ENCODE data around the gene MAML3.

The MAML3 gene

DNA sequence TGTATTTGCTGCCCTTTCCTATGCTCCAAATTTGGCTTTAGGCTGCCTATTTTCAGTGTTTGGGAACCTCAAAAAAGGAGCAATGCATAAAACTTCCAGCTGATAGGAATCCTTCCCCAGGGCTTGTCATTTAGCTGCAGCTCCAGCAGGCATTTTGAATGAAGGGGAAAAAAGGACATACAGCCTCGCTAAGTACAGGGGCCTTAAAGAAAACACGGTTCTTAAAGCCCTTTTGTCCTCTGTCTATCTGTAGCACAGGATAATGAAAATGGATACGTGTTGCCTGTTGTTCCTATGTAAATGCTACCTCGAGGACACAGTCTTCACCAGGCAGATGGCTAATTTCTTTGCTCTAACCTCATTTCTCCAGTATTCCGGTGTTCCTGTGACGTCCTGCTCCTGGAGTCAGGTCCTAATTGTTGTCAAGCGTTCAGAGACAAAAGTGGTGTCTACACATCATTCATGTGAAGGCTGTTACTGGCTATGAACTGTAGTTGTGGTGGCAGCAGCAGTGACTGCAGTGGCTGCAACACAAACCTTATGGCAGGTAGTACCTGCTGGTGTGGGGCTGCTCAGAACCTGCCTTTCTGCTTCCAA, 371.0 kb downstream of the MAML3 start:
- Histone ChIP-seq H3K36me3 (ENCODE audit: control insufficient read depth in 1 of 2, insufficient read depth in 2 of 2, low read depth in 1 of 2, low read length in 2 of 2) (no peaks in the 10 kb centered on the region), H2BK5ac (ENCODE audit: low read depth, low read length, poor library complexity, severe bottlenecking) (no peak overlapping the region), H2AFZ (ENCODE audit: low read depth, low read length) (no peak overlapping the region), H3K27me3 (ENCODE audit: control insufficient read depth in 1 of 2, insufficient read depth in 1 of 2, low read length in 2 of 2) (no peaks in the 10 kb centered on the region), H3K4ac (ENCODE audit: low read depth in 1 of 2, low read length in 2 of 2) (no peak overlapping the region), H3K4me3 (ENCODE audit: insufficient read depth in 1 of 2, low read depth in 1 of 2, low read length in 2 of 2) (no peak overlapping the region), H3K4me2 (ENCODE audit: low read length, poor library complexity, severe bottlenecking) (no peak overlapping the region), H3K14ac (ENCODE audit: low read length in 2 of 2) (no peak overlapping the region), H2BK120ac (ENCODE audit: low read depth, low read length) (no peak overlapping the region), H2BK15ac (ENCODE audit: low read depth, poor library complexity, severe bottlenecking) (no peak overlapping the region), H3K27ac (ENCODE audit: low read length, poor library complexity, severe bottlenecking) (no peak overlapping the region), H3K79me1 (replicated peaks; ENCODE audit: low read length, poor library complexity, severe bottlenecking) (no peaks in the 10 kb centered on the region), H3K9ac (ENCODE audit: low read length) (no peak overlapping the region), H3K23ac (ENCODE audit: low read length in 2 of 2) (no peak overlapping the region), H2BK12ac (ENCODE audit: low read length in 2 of 2) (no peak overlapping the region), H3K9me3 (ENCODE audit: control insufficient read depth, low read length) (no peaks in the 10 kb centered on the region), H4K91ac (ENCODE audit: low read length) (no peak overlapping the region), H4K8ac (ENCODE audit: low read length) (no peak overlapping the region), H3K18ac (ENCODE audit: low read depth in 1 of 2, low read length in 2 of 2) (no peak overlapping the region), H3K4me1 (ENCODE audit: control insufficient read depth, insufficient read depth, low read depth, low read length) (peaks cover 5% of the 10 kb centered on the region), H2AK5ac (ENCODE audit: low read length, severe bottlenecking) (no peak overlapping the region)
- 84% methylated on average over 7 of the region's 7 CpGs for WGBS
- DNase-seq: no peak

DNA sequence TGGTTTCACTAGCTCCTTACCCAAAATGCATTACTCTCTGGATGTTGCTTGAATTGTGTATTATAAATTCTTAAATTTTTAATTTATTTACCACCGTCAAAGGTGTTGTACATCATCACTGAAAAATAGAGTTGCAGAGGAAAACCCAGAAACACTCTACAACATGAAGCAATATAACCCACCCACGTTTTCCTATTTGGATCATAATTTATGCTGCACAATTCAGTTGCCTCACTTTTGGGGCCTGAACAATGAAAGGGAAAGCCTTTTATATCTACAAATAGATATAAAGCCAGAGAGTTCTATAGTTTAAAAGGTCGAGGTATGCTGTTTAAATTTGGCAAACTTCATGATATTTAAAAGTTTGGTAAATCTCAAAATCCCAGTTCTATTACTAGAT, 372.9 kb downstream of the MAML3 start:
- WGBS: 100% methylated on average over 1 of the region's 3 CpGs
- Histone ChIP-seq H3K9me3 (ENCODE audit: control insufficient read depth, low read length) (no peaks in the 10 kb centered on the region), H4K91ac (ENCODE audit: low read length) (no peak overlapping the region), H3K23ac (ENCODE audit: low read length in 2 of 2) (no peak overlapping the region), H3K14ac (ENCODE audit: low read length in 2 of 2) (no peak overlapping the region), H2BK120ac (ENCODE audit: low read depth, low read length) (no peak overlapping the region), H2BK12ac (ENCODE audit: low read length in 2 of 2) (no peak overlapping the region), H3K27ac (ENCODE audit: low read length, poor library complexity, severe bottlenecking) (no peak overlapping the region), H2BK15ac (ENCODE audit: low read depth, poor library complexity, severe bottlenecking) (no peak overlapping the region), H2BK5ac (ENCODE audit: low read depth, low read length, poor library complexity, severe bottlenecking) (no peak overlapping the region), H3K27me3 (ENCODE audit: control insufficient read depth in 1 of 2, insufficient read depth in 1 of 2, low read length in 2 of 2) (no peaks in the 10 kb centered on the region), H2AK5ac (ENCODE audit: low read length, severe bottlenecking) (no peak overlapping the region), H3K4me1 (ENCODE audit: control insufficient read depth, insufficient read depth, low read depth, low read length) (peaks cover 2% of the 10 kb centered on the region), H3K9ac (ENCODE audit: low read length) (no peak overlapping the region), H3K4me3 (ENCODE audit: insufficient read depth in 1 of 2, low read depth in 1 of 2, low read length in 2 of 2) (no peak overlapping the region), H3K18ac (ENCODE audit: low read depth in 1 of 2, low read length in 2 of 2) (no peak overlapping the region), H3K4me2 (ENCODE audit: low read length, poor library complexity, severe bottlenecking) (no peak overlapping the region), H3K36me3 (ENCODE audit: control insufficient read depth in 1 of 2, insufficient read depth in 2 of 2, low read depth in 1 of 2, low read length in 2 of 2) (no peaks in the 10 kb centered on the region), H4K8ac (ENCODE audit: low read length) (no peak overlapping the region), H2AFZ (ENCODE audit: low read depth, low read length) (no peak overlapping the region), H3K79me1 (replicated peaks; ENCODE audit: low read length, poor library complexity, severe bottlenecking) (no peaks in the 10 kb centered on the region), H3K4ac (ENCODE audit: low read depth in 1 of 2, low read length in 2 of 2) (no peak overlapping the region)
- no peak for DNase-seq

DNA sequence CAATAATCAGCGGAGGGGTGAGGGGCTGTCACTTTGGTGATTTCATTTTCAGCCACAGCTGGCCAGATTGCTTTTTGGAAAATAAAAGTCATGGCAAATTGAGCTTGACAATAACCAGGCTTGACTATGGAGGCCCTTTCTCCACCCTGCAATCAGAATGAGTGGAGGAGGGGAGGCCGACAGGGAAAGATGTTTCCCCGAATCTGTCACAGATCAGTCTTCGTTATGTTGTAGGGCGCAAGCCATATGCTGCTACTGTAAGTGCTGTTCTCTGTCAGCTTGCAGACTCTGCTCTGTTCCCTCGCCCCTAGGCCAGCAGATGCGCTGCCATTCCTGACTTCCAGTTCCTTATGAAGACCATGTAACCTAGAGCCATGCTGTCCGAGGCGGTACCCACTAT, 374.3 kb downstream of the MAML3 start:
- Histone ChIP-seq H2AFZ (ENCODE audit: low read depth, low read length) (no peak overlapping the region), H2AK5ac (ENCODE audit: low read length, severe bottlenecking) (no peak overlapping the region), H3K4me3 (ENCODE audit: insufficient read depth in 1 of 2, low read depth in 1 of 2, low read length in 2 of 2) (no peak overlapping the region), H2BK5ac (ENCODE audit: low read depth, low read length, poor library complexity, severe bottlenecking) (no peak overlapping the region), H3K4me1 (ENCODE audit: control insufficient read depth, insufficient read depth, low read depth, low read length) (peaks cover 2% of the 10 kb centered on the region), H3K4ac (ENCODE audit: low read depth in 1 of 2, low read length in 2 of 2) (no peak overlapping the region), H3K4me2 (ENCODE audit: low read length, poor library complexity, severe bottlenecking) (no peak overlapping the region), H3K18ac (ENCODE audit: low read depth in 1 of 2, low read length in 2 of 2) (no peak overlapping the region), H3K27me3 (ENCODE audit: control insufficient read depth in 1 of 2, insufficient read depth in 1 of 2, low read length in 2 of 2) (no peaks in the 10 kb centered on the region), H3K79me1 (replicated peaks; ENCODE audit: low read length, poor library complexity, severe bottlenecking) (no peaks in the 10 kb centered on the region), H3K36me3 (ENCODE audit: control insufficient read depth in 1 of 2, insufficient read depth in 2 of 2, low read depth in 1 of 2, low read length in 2 of 2) (no peaks in the 10 kb centered on the region), H3K9me3 (ENCODE audit: control insufficient read depth, low read length) (no peaks in the 10 kb centered on the region), H4K8ac (ENCODE audit: low read length) (no peak overlapping the region), H3K23ac (ENCODE audit: low read length in 2 of 2) (no peak overlapping the region), H3K9ac (ENCODE audit: low read length) (no peak overlapping the region), H4K91ac (ENCODE audit: low read length) (no peak overlapping the region), H2BK12ac (ENCODE audit: low read length in 2 of 2) (no peak overlapping the region), H2BK120ac (ENCODE audit: low read depth, low read length) (no peak overlapping the region), H2BK15ac (ENCODE audit: low read depth, poor library complexity, severe bottlenecking) (no peak overlapping the region), H3K14ac (ENCODE audit: low read length in 2 of 2) (no peak overlapping the region), H3K27ac (ENCODE audit: low read length, poor library complexity, severe bottlenecking) (no peak overlapping the region)
- no peak for DNase-seq
- WGBS: 81% methylated on average over 9 of the region's 9 CpGs

DNA sequence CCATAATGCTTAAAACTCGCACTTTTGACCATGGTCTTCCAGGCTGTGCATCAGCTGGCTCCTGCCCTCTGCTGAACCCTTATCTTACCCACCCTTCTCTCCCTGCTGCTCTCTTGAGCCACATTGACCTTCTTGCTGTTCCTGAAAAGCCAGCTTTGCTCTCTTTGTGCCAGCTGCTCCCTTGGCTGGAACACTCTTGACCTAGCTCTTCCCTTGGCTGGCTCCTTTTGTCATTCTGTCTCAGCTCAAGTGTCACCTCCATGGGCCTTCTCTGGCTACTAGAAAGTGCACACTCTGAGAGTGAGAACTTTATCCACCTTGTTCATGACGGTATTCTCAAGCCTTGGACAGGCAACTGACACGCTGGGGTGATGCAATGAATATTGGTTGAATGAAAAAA, 376.2 kb downstream of the MAML3 start:
- Histone ChIP-seq H2BK120ac (ENCODE audit: low read depth, low read length) (no peak overlapping the region), H3K27me3 (ENCODE audit: control insufficient read depth in 1 of 2, insufficient read depth in 1 of 2, low read length in 2 of 2) (no peaks in the 10 kb centered on the region), H3K27ac (ENCODE audit: low read length, poor library complexity, severe bottlenecking) (no peak overlapping the region), H4K8ac (ENCODE audit: low read length) (no peak overlapping the region), H3K9me3 (ENCODE audit: control insufficient read depth, low read length) (no peaks in the 10 kb centered on the region), H4K91ac (ENCODE audit: low read length) (no peak overlapping the region), H3K9ac (ENCODE audit: low read length) (no peak overlapping the region), H3K79me1 (replicated peaks; ENCODE audit: low read length, poor library complexity, severe bottlenecking) (peaks cover 3% of the 10 kb centered on the region), H3K14ac (ENCODE audit: low read length in 2 of 2) (no peak overlapping the region), H3K18ac (ENCODE audit: low read depth in 1 of 2, low read length in 2 of 2) (no peak overlapping the region), H2BK12ac (ENCODE audit: low read length in 2 of 2) (no peak overlapping the region), H2BK15ac (ENCODE audit: low read depth, poor library complexity, severe bottlenecking) (no peak overlapping the region), H3K4ac (ENCODE audit: low read depth in 1 of 2, low read length in 2 of 2) (no peak overlapping the region), H3K23ac (ENCODE audit: low read length in 2 of 2) (no peak overlapping the region), H2BK5ac (ENCODE audit: low read depth, low read length, poor library complexity, severe bottlenecking) (no peak overlapping the region), H3K36me3 (ENCODE audit: control insufficient read depth in 1 of 2, insufficient read depth in 2 of 2, low read depth in 1 of 2, low read length in 2 of 2) (no peaks in the 10 kb centered on the region), H2AFZ (ENCODE audit: low read depth, low read length) (no peak overlapping the region), H3K4me2 (ENCODE audit: low read length, poor library complexity, severe bottlenecking) (no peak overlapping the region), H3K4me3 (ENCODE audit: insufficient read depth in 1 of 2, low read depth in 1 of 2, low read length in 2 of 2) (no peak overlapping the region), H2AK5ac (ENCODE audit: low read length, severe bottlenecking) (no peak overlapping the region), H3K4me1 (ENCODE audit: control insufficient read depth, insufficient read depth, low read depth, low read length) (no peaks in the 10 kb centered on the region)
- WGBS: 94% methylated on average over 3 of the region's 3 CpGs
- no peak for DNase-seq

Data from mesenchymal stem cell (in vitro differentiated cells and primary cell).